Natural killer cell (primary cell): Measurements from ENCODE around the gene GYS1. TPM values are rescaled to one million over a fixed set of nuclear protein-coding genes. Genes with fewer than 3 reads are reported as not detected.

Experiments used
- ATAC-seq, 3 donors: fragments of 150-1000 bp in 2 of 3; fragments of 200-7000 bp in 1 of 3; cut with Tn5 transposase; 1 replicate in 1 of 3; 2 replicates in 2 of 3; pipeline ENCODE4 v1.10.0; 2021; ENCODE audit warnings: mild to moderate bottlenecking in 2 of 3, moderate library complexity in 2 of 3
- DNase-seq, 2 donors: peaks; one replicate each; pipeline versions ENCODE4 v3.0.0 to v3.0.0-alpha.2; 2013 to 2021; ENCODE audit warnings: mixed read lengths in 1 of 2
- H3K27ac ChIP-seq: one replicate; pipeline ENCODE4 v1.5.1; 2013; ENCODE audit warnings: mild to moderate bottlenecking, low read length
- H3K27me3 ChIP-seq: one replicate; pipeline ENCODE4 v1.6.1; 2013; ENCODE audit warnings: low read length; ENCODE audit not compliant: control insufficient read depth, insufficient read depth
- H3K36me3 ChIP-seq: one replicate; pipeline ENCODE4 v1.6.1; 2013; ENCODE audit warnings: low read length; ENCODE audit not compliant: control insufficient read depth, insufficient read depth
- H3K4me1 ChIP-seq: one replicate; pipeline ENCODE4 v1.6.1; 2013; ENCODE audit warnings: low read length; ENCODE audit not compliant: control insufficient read depth, insufficient read depth
- H3K4me3 ChIP-seq: one replicate; pipeline ENCODE4 v1.5.1; 2013; ENCODE audit warnings: low read length
- H3K9me3 ChIP-seq: one replicate; pipeline ENCODE4 v1.6.1; 2013; ENCODE audit warnings: low read length; ENCODE audit not compliant: control insufficient read depth, insufficient read depth
- H3K27ac Mint-ChIP-seq, 2 donors: one replicate each; pipeline ENCODE4 v1.8.0; 2022; ENCODE audit warnings: mild to moderate bottlenecking in 2 of 2, mixed read lengths in 2 of 2, moderate library complexity in 1 of 2
- H3K27me3 Mint-ChIP-seq, 2 donors: one replicate each; pipeline ENCODE4 v1.8.0; 2022; ENCODE audit warnings: low read depth in 2 of 2, mixed read lengths in 2 of 2
- H3K36me3 Mint-ChIP-seq: one replicate; pipeline ENCODE4 v1.8.0; 2022; ENCODE audit warnings: mixed read lengths
- H3K4me1 Mint-ChIP-seq, 2 donors: one replicate each; pipeline ENCODE4 v1.8.0; 2022; ENCODE audit warnings: mixed read lengths in 2 of 2
- H3K4me3 Mint-ChIP-seq: one replicate; pipeline ENCODE4 v1.8.0; 2022; ENCODE audit warnings: mild to moderate bottlenecking, moderate library complexity, mixed read lengths
- H3K9me3 Mint-ChIP-seq, 2 donors: one replicate each; pipeline ENCODE4 v1.8.0; 2022; ENCODE audit warnings: mixed read lengths in 2 of 2
- WGBS: methylation state at CpG from one replicate; pipeline ENCODE4 v1.1.7; 2013; ENCODE audit warnings: missing lambda C conversion rate; ENCODE audit not compliant: insufficient coverage; 5-methylcytosine and 5-hydroxymethylcytosine counted together
- intact Hi-C: fragments of 100-400 bp; cut with micrococcal nuclease; formaldehyde crosslinking; loops from one replicate; pipeline ENCODE4 v1.14.2; 2022
- total RNA-seq, 4 donors: library from RNA; stranded (reverse); fragments of 120-200 nt in 1 of 4; gene quantifications; one replicate each; pipeline versions ENCODE4 v1.2.3 to v1.2.4, GENCODE V29; 2013 to 2022
- TF ChIP-seq, protein P1 (sequence below): fragments of 200-600 bp; IDR thresholded peaks from one replicate; pipeline ENCODE4 v1.8.0; 2022; ENCODE audit warnings: antibody characterized with exemption

GYS1 gene
- total RNA-seq, 3 donors from 2014 or later (not counting 1 experiment from before 2014, with no cell fraction given): 31.6 to 34.5 (median 34.4) TPM

DNA sequence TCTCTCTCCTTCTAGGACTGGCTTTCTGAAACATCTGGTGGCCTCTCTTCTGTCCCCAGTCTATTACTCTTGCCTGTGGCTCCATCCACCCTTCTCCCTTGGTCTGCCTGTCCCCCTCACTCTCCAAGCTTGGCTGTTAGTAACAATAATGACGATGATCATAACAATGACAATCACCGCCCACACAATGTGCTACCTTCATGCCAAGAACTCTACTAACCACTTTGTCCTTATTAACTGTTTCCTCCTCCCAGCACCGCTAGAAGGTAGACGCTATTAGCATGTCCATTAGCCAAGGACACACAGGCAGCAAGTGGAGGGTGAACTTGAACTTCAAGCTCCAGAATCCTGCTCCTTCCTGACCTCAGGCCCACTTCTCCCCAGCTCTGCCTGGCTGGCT lies 2.7 kb downstream of the GYS1 start:
- Histone ChIP-seq H3K9me3 (no peaks in the 10 kb centered on the region), H3K27me3 (no peaks in the 10 kb centered on the region), H3K4me3 (no peak overlapping the region), H3K36me3 (peaks cover 7% of the 10 kb centered on the region), H3K27ac (no peak overlapping the region), H3K4me1 (peaks cover 31% of the 10 kb centered on the region)
- H3K27ac Mint-ChIP-seq: peak overlapping the region in 1 of 2 donors; percentile 42
- ATAC-seq (no peak), DNase-seq (no peak)
- H3K27me3 Mint-ChIP-seq: no peaks in the 10 kb centered on the region
- TF ChIP-seq, protein P1, sequence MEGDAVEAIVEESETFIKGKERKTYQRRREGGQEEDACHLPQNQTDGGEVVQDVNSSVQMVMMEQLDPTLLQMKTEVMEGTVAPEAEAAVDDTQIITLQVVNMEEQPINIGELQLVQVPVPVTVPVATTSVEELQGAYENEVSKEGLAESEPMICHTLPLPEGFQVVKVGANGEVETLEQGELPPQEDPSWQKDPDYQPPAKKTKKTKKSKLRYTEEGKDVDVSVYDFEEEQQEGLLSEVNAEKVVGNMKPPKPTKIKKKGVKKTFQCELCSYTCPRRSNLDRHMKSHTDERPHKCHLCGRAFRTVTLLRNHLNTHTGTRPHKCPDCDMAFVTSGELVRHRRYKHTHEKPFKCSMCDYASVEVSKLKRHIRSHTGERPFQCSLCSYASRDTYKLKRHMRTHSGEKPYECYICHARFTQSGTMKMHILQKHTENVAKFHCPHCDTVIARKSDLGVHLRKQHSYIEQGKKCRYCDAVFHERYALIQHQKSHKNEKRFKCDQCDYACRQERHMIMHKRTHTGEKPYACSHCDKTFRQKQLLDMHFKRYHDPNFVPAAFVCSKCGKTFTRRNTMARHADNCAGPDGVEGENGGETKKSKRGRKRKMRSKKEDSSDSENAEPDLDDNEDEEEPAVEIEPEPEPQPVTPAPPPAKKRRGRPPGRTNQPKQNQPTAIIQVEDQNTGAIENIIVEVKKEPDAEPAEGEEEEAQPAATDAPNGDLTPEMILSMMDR: no peak
- no peaks in the 10 kb centered on the region for H3K36me3 Mint-ChIP-seq
- peaks cover 28 to 50% of the 10 kb centered on the region in 2 donors for H3K4me1 Mint-ChIP-seq
- 98% methylated on average over 4 of the region's 4 CpGs for WGBS
- H3K9me3 Mint-ChIP-seq: no peaks in the 10 kb centered on the region
- no peak overlapping the region for H3K4me3 Mint-ChIP-seq
- intact Hi-C loops: loop anchor here (10.0 kb wide), 2 partner anchors 154 to 356 kb away; partner anchors contain the start of gene DBP

DNA sequence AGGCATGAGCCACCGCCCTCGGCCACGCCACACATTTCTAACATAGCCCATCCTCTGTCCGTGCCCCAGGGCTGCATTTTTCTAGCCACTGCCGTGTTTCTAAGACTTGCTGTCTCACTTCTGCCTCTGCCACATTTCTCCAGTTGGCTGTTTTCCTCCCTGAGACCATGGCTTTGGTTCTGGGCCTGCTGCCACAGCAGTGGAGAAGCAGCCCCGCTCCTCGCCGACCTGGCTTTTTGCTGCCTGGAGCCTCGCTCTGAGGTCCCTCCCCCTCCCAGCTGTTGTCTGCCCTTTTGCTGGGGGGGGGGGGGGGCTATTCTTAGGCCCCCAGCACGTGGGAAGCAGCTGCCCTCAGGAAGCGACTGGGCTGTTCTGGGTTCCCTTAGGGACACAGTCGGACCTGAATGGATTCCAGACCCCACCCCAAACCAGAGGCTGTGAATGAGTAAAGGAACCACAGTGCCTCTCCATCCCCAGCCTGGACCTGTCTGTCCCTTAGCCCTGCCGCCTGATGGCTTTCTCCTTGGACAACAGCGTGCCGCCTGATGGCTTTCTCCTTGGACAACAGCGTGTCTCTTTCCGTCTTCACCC lies 3.3 kb downstream of the GYS1 start:
- Histone ChIP-seq H3K4me3 (no peak overlapping the region), H3K27ac (no peak overlapping the region), H3K4me1 (peaks cover 28% of the 10 kb centered on the region), H3K27me3 (no peaks in the 10 kb centered on the region), H3K9me3 (no peaks in the 10 kb centered on the region), H3K36me3 (peaks cover 10% of the 10 kb centered on the region)
- H3K36me3 Mint-ChIP-seq: no peaks in the 10 kb centered on the region
- H3K27me3 Mint-ChIP-seq: no peaks in the 10 kb centered on the region
- H3K9me3 Mint-ChIP-seq: no peaks in the 10 kb centered on the region
- peaks cover 28 to 44% of the 10 kb centered on the region in 2 donors for H3K4me1 Mint-ChIP-seq
- no peak overlapping the region for H3K4me3 Mint-ChIP-seq
- WGBS: 97% methylated on average over 13 of the region's 17 CpGs
- ATAC-seq: no peak
- H3K27ac Mint-ChIP-seq: no peak overlapping the region
- intact Hi-C loops: loop anchor here (10.0 kb wide), 2 partner anchors 155 to 355 kb away; partner anchors contain the start of gene DBP
- TF ChIP-seq, protein P1: no peak
- DNase-seq: no peak

DNA sequence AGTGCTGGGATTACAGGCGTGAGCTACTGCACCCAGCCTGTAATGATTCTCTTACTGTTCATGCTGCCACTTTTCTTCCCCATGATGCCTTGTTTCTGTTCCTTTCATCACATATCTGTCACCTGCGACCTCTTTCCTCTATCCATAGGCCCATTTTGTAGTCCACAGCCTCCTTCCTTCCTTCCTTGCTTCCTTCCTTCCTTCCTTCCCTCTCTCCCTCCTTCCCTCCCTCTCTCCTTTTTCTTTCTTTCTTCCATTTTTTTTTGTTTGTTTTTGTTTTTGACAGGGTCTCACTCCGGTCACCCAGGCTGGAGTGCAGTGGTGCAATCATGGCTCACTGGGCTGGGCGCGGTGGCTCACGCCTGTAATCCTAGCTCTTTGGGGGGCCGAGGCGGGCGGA lies 4.2 kb downstream of the GYS1 start:
- intact Hi-C loops: no loop called here
- Mint-ChIP-seq H3K27me3 (no peaks in the 10 kb centered on the region), H3K36me3 (no peaks in the 10 kb centered on the region), H3K27ac (peak overlapping the region in 1 of 2 donors; percentile 16), H3K9me3 (no peaks in the 10 kb centered on the region), H3K4me3 (no peak overlapping the region), H3K4me1 (peaks cover 22 to 36% of the 10 kb centered on the region in 2 donors)
- Histone ChIP-seq H3K9me3 (no peaks in the 10 kb centered on the region), H3K4me3 (no peak overlapping the region), H3K27ac (no peak overlapping the region), H3K36me3 (peaks cover 10% of the 10 kb centered on the region), H3K4me1 (peaks cover 19% of the 10 kb centered on the region), H3K27me3 (no peaks in the 10 kb centered on the region)
- TF ChIP-seq, protein P1: no peak
- no peak for ATAC-seq
- 96% methylated on average over 9 of the region's 9 CpGs for WGBS
- no peak for DNase-seq

DNA sequence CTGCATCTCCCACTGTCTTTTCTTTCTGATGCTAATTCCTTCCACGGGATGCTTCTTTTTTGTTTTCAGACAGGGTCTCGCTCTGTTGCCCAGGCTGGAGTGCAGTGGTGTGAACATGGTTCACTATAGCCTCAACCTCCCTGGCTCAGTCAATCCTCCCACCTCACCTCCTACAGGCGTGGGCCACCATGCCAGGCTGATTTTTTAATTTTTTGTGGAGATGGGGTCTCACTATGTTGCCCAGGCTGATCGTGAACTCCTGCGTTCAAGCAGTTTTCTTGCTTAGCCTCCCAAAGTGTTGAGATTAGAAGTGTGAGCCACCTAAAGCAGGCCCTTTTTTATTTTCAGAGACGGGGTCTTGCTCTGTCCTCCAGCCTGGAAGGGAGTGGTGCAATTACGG lies 4.8 kb downstream of the GYS1 start:
- Mint-ChIP-seq H3K36me3 (no peaks in the 10 kb centered on the region), H3K27ac (peak overlapping the region in 1 of 2 donors; percentile 3), H3K4me3 (no peak overlapping the region), H3K4me1 (peaks cover 18 to 32% of the 10 kb centered on the region in 2 donors), H3K9me3 (no peaks in the 10 kb centered on the region), H3K27me3 (no peaks in the 10 kb centered on the region)
- Histone ChIP-seq H3K36me3 (peaks cover 10% of the 10 kb centered on the region), H3K9me3 (no peaks in the 10 kb centered on the region), H3K27ac (no peak overlapping the region), H3K4me1 (peaks cover 17% of the 10 kb centered on the region), H3K27me3 (no peaks in the 10 kb centered on the region), H3K4me3 (no peak overlapping the region)
- over 99% methylated on average over 6 of the region's 7 CpGs for WGBS
- no peak for DNase-seq
- no peak for ATAC-seq
- TF ChIP-seq, protein P1: no peak
- intact Hi-C loops: no loop called here
